Esophagus squamous epithelium (tissue), 5 donors: ENCODE measurements around the gene RCSD1. TPM values are rescaled to one million over a fixed set of nuclear protein-coding genes. Genes with fewer than 3 reads are reported as not detected.
A peak's percentile ranks its signal among the peaks of the same experiment; 100 is the strongest.

Source experiments
- DNase-seq: peaks from one replicate; lab custom pipeline; 2025; lab: John Stamatoyannopoulos, UW
- H3K27ac ChIP-seq, 4 donors: fragments of 200-600 bp; sonication (generic); one replicate each; pipeline ENCODE4 v1.5.1; 2016 to 2019; ENCODE audit warnings: mild to moderate bottlenecking in 1 of 4
- H3K27me3 ChIP-seq, 4 donors: fragments of 200-600 bp; sonication (generic); 1 replicate in 3 of 4; 2 replicates in 1 of 4; pipeline versions ENCODE4 v1.5.1 to v1.6.0; 2017 to 2021; ENCODE audit warnings: antibody characterized with exemption in 1 of 4
- H3K36me3 ChIP-seq, 3 donors: fragments of 200-600 bp; sonication (generic); one replicate each; pipeline ENCODE4 v1.5.1; 2016 to 2019
- H3K4me1 ChIP-seq, 3 donors: fragments of 200-600 bp; sonication (generic); one replicate each; pipeline ENCODE4 v1.5.1; 2017 to 2019
- H3K4me3 ChIP-seq, 4 donors: fragments of 200-600 bp; sonication (generic); 1 replicate in 3 of 4; 2 replicates in 1 of 4; pipeline ENCODE4 v1.5.1; 2016 to 2019; ENCODE audit warnings: mild to moderate bottlenecking in 2 of 4, moderate library complexity in 1 of 4
- H3K9me3 ChIP-seq, 3 donors: fragments of 200-600 bp; sonication (generic); one replicate each; pipeline ENCODE4 v1.5.1; 2016 to 2019
- CTCF ChIP-seq, 6 experiments: fragments of 450-650 bp in 4 of 6; fragments of 200-600 bp in 2 of 6; sonication (generic) in 2 of 6; IDR thresholded peaks; one replicate each; pipeline ENCODE4 v1.5.1; 2016 to 2019; ENCODE audit warnings: antibody characterized with exemption in 6 of 6, mild to moderate bottlenecking in 4 of 6, moderate library complexity in 4 of 6
- POLR2A ChIP-seq, 4 donors: fragments of 450-650 bp; IDR thresholded peaks; one replicate each; pipeline ENCODE4 v1.6.1; 2017; ENCODE audit warnings: antibody characterized with exemption in 4 of 4, mild to moderate bottlenecking in 4 of 4, moderate library complexity in 3 of 4
- WGBS, 2 donors: methylation state at CpG; one replicate each; pipeline ENCODE4 v1.1.5; 2018; 5-methylcytosine and 5-hydroxymethylcytosine counted together
- intact Hi-C: fragments of 100-400 bp; cut with DNase I; formaldehyde crosslinking; loops from one replicate; pipeline ENCODE4 v1.15.0; 2022
- total RNA-seq, 4 donors: library from RNA; depleted of rRNA; stranded (reverse); fragments of >200 nt; gene quantifications; one replicate each; pipeline ENCODE4 v1.1.0, GENCODE V29; 2016
- donor health status: DM: yes; HTN: yes; CAD: no.

The RCSD1 gene
- total RNA-seq, 4 donors from 2014 or later: 1.2 to 17.7 (median 3.4) TPM

GRCh38 chr1:167628741-167629515, 1.1 kb upstream of the RCSD1 start:
- no peak for DNase-seq
- Histone ChIP-seq H3K4me3 (peak overlapping the region in 2 of 4 donors; percentile 63 to 79), H3K9me3 (no peaks in the 10 kb centered on the region), H3K36me3 (no peaks in the 10 kb centered on the region), H3K4me1 (peaks cover 6 to 41% (median 10%) of the 10 kb centered on the region in 3 donors), H3K27ac (peak overlapping the region; percentile 77 to 95 (median 86)), H3K27me3 (peaks cover 0 to 27% (median 0%) of the 10 kb centered on the region in 4 donors)
- intact Hi-C loops: no loop called here
- TF ChIP-seq CTCF (IDR thresholded peaks at IDR 0.05) (no peak), POLR2A (IDR thresholded peaks at IDR 0.05) (no peak)
- WGBS, 2 donors: 61 to 75% methylated on average over 6 to 10 of the region's 12 CpGs

GRCh38 chr1:167630568-167631385, 745 bp downstream of the RCSD1 start:
- TF ChIP-seq POLR2A (IDR thresholded peaks at IDR 0.05): peak in 1 of 4 donors; percentile 4
- TF ChIP-seq CTCF (IDR thresholded peaks at IDR 0.05): no peak
- Histone ChIP-seq H3K4me1 (peaks cover 10 to 58% (median 16%) of the 10 kb centered on the region in 3 donors), H3K27me3 (peaks cover 0 to 34% (median 0%) of the 10 kb centered on the region in 4 donors), H3K9me3 (no peaks in the 10 kb centered on the region), H3K4me3 (peak overlapping the region; percentile 45 to 79 (median 61)), H3K36me3 (no peaks in the 10 kb centered on the region), H3K27ac (peak overlapping the region; percentile 77 to 95 (median 86))
- WGBS, 2 donors: 33 to 51% methylated on average over 10 to 14 of the region's 16 CpGs
- intact Hi-C loops: no loop called here
- no peak for DNase-seq

- Histone ChIP-seq H3K27me3 (peaks cover 0 to 41% (median 0%) of the 10 kb centered on the region in 4 donors), H3K9me3 (no peaks in the 10 kb centered on the region), H3K4me3 (peak overlapping the region in 3 of 4 donors; percentile 59 to 79 (median 63)), H3K27ac (peak overlapping the region; percentile 77 to 95 (median 86)), H3K36me3 (no peaks in the 10 kb centered on the region), H3K4me1 (peaks cover 10 to 65% (median 22%) of the 10 kb centered on the region in 3 donors)
- 40 to 67% methylated on average over 2 of the region's 3 CpGs for WGBS, 2 donors
- no peak for TF ChIP-seq CTCF (IDR thresholded peaks at IDR 0.05)
- no peak for TF ChIP-seq POLR2A (IDR thresholded peaks at IDR 0.05)
- intact Hi-C loops: no loop called here
- DNase-seq: no peak
Observed at GRCh38 chr1:167631386-167631935, 1.4 kb downstream of the RCSD1 start.

- Histone ChIP-seq H3K27me3 (peaks cover 0 to 44% (median 0%) of the 10 kb centered on the region in 4 donors), H3K4me3 (peak overlapping the region in 3 of 4 donors; percentile 10 to 79 (median 63)), H3K27ac (peak overlapping the region; percentile 77 to 92 (median 80)), H3K4me1 (peaks cover 10 to 71% (median 27%) of the 10 kb centered on the region in 3 donors), H3K9me3 (no peaks in the 10 kb centered on the region), H3K36me3 (no peaks in the 10 kb centered on the region)
- TF ChIP-seq CTCF (IDR thresholded peaks at IDR 0.05) (no peak), POLR2A (IDR thresholded peaks at IDR 0.05) (peak in 1 of 4 donors; percentile 8)
- intact Hi-C loops: no loop called here
- WGBS, 2 donors: 50 to 70% methylated on average over 3 to 4 of the region's 4 CpGs
- DNase-seq: no peak
Observed at GRCh38 chr1:167631936-167632614, 2.0 kb downstream of the RCSD1 start.
